Activated CD8-positive, alpha-beta memory T cell treated with anti-CD3 and anti-CD28 coated beads for 48 hours (primary cell): Measurements from ENCODE around the gene CAP2.
"Not testable (repeated sequence)": the region's sequence is repeated elsewhere in the genome, so short reads cannot be mapped to it uniquely, and the experiment has no call there.

Source experiments
- DNase-seq, 3 experiments: peaks; one replicate each; pipeline ENCODE4 v3.0.0-alpha.2; 2020; ENCODE audit warnings: low read depth in 2 of 3, low spot score in 2 of 3

Gene CAP2

DNA sequence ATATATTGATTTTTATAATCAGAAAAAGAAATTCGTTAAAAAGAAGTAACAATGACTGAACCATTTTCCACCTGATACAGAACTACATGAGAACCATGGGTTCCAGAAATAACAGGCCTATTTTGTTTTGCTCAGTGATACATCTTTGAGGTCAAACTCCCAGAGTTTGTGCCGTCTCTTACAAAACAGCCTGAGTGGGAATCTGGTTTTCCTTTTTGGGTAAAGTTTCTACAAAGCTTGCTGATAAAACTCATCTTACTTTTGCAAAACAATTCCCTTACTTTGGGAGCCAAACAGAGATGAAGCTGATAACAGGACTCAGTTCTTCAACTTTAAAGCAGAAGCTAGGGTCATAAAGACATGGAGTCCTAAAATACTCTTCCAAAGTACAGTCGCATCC is 108.0 kb downstream of the CAP2 start:
- DNase-seq = no peak

DNA sequence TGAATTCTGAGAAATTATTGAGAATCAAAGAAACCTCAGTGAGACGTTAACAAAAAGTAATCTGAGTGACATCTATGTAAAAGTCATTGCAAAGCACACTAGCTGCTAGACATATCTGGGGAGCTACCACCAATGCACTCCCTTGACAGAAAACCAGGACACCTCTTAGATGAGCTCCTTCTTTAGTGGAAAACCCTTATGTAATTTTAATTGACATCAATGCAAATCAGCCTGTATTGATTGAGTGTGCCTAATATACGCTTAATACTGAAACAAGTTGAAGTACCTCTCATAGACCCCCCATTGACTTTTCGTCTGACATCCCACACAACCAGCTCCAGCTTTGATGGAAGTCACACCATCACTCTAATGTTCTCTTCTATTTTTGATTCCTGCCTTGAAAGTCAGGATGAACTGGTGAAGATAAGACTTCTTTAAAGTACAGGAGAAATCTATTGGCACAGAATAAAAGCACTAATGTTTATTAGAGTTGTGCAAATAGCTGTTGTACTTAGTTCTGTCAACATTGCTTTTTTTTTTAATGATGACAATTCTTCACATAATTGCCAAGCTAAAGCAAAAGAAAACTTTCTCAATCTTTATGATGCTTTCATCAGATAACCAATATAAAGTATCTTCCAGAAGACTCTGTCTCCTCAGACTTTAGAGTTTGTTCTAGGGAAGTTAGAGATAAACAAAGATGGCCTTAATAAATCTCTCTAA is 108.7 kb downstream of the CAP2 start:
- no peak for DNase-seq

DNA sequence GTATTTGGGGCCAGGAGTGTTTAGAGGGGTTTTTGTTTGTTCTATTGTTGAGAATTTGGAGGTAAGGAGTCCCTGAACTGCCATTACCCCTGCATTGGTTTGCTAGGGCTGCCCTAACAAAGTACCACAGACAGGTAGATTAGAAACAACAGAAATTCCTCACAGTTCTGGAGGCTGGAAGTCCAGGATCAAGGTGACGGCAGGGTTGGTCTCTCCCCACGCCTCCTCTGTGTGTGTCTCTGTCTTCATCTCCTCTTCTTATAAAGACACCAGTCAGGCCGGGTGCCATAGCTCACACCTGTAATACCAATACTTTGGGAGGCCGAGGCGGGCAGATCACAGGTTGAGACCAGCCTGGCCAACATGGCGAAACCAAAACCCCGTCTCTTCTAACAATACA is 109.7 kb downstream of the CAP2 start:
- DNase-seq = no peak

DNA sequence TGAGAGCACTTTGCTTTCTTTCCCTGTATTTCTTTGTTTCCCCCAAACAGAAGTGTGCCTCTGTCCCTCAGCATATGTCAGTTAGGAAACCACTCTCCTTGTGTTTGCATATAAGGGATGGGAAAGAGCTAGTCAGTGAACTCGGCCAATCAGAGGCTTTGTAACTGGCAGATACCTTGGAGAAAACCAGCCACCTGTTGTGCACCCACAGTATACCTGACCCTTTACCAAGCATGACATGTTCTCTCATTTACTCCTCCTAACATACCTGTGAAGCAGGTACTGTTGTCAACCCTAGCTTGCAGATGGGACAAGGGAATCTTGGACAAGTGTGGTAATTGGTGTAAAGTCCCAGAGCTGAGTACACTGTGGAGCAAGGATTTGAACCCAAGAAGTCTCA is 110.6 kb downstream of the CAP2 start:
- no peak for DNase-seq

DNA sequence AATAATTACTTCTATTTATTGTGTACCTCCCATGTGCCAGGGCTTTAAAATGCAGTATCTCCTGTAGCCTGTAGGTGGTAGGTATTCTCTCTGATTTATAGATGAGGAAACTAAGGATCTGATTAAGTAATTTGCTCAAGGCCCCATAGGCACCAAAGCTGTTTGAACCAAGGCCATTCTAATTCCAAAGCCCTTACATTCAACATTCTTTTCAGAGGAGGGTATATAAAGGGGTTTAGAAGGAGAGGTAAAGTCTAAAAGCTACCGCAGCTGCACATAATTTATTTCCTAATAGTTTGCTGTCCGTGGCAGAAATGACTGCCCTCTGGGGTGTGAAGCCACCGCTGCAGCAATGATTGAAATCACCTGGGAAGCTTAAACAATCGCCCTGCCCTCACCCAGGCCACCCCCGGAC is 111.7 kb downstream of the CAP2 start:
- no peak for DNase-seq

DNA sequence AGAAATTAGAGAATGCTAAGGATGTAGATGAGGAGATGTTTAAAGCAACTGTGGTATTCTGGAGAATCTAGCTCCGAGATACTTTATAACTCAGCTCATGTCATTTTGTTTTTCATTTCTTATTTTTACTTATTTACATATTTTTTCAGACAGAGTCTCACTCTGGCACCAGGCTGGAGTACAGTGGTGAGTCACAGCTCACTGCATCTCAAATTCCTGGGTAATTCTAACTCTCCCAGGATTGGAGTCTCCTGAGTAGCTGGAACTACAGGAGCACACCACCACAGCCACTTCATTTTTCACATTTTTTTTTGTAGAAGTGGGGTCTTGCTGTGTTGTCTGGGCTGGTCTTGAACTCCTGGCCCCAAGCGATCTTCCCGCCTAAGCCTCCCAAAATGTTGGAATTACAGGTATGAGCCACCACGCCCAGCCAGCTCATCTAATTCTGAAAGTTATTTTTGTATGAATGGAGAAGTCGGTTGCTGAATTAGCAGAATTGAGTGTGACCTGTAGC is 112.4 kb downstream of the CAP2 start:
- no peak for DNase-seq

DNA sequence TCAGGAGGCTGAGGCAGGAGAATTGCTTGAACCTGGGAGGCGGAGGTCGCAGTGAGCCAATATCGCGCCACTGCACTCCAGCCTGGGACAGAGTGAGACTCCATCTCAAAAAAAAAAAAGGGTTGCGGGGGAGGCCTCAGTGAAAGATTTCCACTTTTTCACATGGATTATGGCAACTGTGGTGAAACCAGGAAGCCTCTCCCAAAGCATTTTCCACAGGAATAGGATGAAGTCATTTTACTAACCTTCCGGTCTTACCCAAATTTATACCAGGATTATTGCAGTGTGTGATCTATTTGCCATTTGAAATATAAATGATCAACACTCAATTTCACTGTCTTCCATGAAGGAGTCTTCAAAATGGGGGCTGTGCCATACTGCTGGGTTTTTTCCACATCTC is 113.1 kb downstream of the CAP2 start:
- DNase-seq = no peak

DNA sequence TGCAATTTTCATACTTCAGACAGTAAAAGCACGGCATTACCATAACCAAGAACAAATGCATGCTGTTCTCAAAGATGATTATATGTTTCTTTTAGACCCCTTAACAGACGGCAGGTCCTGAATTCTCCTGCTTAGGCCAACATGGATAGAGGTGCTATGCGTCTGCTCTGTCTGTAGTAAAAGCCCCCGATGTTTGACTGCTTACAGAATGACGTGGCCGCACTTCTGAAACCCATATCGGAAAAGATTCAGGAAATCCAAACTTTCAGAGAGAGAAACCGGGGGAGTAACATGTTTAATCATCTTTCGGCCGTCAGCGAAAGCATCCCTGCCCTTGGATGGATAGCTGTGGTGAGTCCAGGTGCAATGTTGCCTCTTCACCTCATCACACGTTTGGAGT is 113.6 kb downstream of the CAP2 start:
- DNase-seq = no peak

DNA sequence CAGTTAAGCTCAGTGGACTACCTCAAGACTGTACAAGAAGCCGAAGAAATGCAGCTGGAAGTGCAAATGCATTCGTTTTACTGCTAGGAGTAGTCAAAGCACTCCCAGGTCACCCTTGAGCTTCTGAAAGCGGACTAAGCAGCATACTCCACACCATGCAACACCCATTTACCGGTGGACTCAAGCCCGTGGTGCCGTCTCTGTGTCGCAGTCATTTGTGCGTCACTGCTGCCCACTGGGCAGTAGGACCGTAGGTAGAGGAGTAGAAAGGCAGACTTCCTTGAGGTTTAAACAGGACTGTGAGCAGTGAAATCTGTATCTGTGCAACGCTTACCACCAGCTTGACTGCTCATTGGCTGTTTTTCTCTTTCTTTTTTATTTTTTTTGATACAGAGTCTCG is 117.7 kb downstream of the CAP2 start:
- no peak for DNase-seq

DNA sequence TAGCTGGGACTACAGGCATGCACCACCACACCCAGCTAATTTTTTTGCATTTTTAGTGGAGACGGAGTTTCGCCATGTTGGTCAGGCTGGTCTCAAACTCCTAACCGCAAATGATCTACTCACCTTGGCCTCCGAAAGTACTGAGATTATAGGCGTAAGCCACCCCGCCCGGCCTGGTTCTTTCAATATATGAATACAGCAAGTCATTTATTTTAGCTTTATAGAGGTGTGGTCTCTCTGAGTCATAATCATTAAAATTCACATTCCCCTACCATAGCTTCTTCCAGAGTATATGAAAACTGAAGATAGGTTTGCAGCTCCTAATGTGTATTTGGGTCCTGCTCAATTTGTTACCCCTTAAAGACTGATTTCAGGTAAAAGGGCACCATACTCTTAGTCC is 118.2 kb downstream of the CAP2 start:
- no peak for DNase-seq

DNA sequence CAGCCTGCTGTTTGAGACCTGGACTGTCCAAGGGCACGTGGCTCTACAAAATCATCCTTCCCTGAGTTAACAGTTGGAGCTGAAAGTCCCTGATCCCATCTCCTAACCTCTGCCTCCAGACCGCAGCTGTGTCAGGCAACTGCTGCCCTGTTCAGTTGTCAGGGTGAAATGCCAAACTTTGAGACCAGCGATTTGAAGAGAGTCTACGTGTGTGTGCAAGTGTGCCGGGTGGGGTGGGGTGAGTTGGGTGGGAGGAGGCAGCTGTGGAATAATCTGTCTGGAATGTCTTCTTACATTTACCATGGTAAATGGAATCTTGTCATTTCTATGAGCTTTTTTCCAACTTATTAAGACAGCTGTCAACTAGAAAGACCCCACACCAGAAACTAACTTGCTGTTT is 125.7 kb downstream of the CAP2 start:
- DNase-seq = no peak

DNA sequence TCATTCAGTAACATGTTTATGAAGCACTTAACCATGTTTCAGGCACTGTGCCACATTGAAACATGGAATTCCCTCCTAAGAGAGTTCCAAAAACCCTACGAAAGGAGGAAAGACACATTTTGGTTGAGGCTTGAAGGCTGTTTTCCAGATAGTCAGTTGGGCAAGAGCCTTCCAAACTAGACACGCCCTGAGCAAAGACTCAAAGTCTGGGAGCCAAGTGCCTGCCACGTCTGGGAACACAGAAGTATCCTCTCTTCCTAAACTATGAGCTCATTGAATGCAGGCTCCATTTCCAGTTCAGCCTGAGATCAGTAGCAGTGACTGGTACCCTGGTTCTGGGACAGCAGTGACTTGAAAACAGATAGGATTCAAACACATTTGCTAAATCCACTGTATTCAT is 132.2 kb downstream of the CAP2 start:
- no peak for DNase-seq

DNA sequence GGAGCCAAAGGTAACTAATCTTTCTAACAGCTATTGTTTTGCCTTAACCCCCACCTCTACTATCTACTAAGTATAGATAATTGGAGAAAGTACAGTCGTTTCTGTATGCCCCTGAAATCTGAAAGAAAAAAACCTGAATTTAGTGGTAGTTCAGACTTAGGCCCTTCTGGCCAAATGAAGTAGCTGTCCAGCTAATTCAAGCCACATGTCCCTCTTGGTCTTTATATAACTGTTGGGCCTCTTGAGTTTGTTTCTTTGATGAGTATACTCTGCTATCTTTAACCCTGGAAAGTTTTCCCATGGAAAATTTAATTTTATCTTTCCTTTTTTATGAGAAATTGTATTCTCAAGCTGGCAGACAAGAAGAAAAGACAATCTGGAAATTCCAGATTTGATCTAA is 133.7 kb downstream of the CAP2 start:
- no peak for DNase-seq

DNA sequence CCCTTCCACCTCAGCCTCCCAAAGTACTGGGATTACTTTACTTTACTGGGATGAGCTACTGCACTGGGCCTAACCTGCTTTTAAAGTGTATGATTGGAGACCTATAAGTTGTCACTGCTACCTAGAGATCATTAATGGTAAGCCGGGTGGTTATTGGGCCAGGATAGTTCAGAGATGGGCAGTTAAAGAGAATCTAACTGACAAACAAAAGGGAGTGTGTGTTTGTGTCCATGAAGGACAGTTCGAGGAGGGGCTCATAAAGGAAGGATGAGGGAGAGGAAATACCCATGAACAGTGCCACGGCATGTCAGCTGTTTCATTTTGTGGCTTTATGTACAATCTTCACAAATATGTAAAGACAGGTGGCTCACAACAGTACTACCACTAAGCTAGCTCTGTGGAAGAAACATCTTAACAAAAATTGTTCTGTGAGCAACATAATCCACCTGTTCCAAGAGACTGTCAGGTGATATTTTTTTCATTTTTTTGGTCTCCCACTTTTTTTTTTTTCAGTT is 137.0 kb downstream of the CAP2 start:
- DNase-seq = no peak

DNA sequence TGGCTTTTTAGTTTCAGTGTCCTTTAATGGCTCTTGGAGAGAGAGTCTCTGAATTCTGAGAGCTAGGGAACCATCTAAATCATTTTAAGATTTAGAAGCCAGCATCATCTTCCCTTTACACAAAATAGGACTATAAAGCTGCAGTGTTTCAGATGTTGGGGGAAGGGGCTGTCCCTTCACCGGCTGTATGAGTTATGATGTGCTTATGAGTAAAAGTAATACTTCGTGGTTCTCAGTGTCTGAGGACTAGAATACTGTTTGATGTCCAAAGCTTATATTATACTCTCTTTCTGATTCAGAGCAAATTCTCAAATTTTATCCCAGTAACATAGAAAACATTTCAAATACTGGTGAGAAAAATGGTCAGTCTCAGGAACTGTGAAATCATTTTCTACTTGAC is 143.2 kb downstream of the CAP2 start:
- no peak for DNase-seq

DNA sequence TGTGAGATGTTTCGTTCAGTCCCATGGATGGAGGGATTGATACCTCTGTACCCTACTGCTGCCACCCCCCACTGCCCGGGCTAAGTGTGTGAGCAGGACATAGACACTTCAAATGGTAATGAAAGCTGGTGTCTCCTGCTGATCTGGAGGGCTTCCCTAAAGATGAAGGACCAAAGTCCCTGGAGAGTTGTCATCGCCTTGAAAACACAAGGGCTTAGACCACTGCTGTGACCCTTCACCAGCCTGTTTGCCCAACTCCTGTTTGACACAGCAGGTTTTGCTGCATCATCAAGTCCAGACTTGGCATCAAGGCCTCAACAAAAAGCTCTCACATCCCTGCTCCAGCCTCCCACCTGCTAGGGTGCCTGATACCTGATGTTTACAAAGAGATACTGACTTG is 148.8 kb downstream of the CAP2 start:
- DNase-seq = no peak

DNA sequence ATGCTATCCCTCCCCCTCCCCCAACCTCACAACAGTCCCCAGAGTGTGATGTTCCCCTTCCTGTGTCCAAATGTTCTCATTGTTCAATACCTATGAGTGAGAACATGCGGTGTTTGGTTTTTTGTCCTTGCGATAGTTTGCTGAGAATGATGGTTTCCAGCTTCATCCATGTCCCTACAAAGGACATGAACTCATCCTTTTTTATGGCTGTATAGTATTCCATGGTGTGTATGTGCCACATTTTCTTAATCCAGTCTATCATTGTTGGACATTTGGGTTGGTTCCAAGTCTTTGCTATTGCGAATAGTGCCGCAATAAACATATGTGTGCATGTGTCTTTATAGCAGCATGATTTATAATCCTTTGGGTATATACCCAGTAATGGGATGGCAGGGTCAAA is 152.3 kb downstream of the CAP2 start:
- not testable (repeated sequence) for DNase-seq

DNA sequence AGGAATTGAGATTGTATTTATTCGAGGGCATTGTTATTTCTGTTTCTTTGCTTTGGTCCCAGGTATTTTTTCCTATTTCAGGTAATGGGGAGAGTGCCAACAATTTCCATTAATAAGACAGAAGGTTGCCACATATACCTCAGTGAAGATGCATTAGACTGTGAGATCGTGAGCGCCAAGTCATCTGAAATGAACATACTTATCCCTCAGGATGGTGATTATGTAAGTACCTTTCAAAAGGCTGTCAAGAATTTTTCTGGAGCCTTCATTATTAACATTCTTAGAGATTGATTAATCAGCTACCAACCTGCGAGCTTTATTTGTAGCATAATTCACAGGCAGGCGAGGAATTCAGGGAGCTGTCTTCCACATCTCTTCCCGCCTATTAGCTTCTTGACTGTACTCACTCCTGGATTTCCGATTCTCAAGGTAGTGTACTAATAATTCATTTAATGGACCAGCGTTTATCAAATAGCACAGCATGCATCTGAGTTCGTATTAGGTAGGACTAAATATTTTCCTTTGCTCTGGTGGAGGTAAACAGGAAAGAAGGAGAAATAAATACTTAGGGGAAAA is 158.1 kb downstream of the CAP2 start:
- no peak for DNase-seq

DNA sequence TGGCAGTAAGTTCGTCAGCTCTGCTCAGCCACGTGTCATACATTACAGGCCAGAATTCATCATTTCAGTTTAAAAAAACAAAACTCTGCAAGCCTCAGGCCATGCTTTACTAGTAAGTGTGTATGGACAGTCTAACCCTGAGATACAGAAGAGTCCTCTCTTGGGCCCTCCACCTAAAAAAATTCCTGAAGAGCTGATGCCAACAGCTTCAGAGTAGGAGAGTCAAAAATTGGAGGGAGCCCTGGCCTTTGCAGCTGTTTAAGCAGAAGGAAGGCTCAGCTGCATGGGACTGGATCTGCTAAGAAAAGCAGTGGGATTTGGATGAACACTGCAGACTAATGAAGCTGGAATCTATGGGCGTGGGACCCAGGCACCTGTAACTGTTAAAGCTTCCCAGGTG is 159.5 kb downstream of the CAP2 start:
- DNase-seq = no peak

DNA sequence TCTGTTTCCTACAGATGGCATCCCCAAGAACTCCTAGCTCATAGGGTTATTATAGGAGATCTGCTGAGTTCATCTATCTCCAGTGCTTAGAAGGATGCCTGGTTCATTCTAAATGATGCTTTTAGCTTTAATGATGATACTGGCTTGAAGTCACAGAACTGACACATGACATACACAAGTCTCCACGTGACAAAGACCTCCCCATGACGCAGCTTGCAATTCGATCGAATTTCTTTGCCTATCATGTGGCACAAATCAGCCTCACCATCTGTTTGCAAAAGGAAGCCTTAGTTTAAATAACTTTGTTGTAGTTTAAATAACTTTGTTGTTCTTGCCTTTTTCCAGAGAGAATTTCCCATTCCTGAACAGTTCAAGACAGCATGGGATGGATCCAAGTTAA is 162.6 kb downstream of the CAP2 start:
- DNase-seq = no peak

DNA sequence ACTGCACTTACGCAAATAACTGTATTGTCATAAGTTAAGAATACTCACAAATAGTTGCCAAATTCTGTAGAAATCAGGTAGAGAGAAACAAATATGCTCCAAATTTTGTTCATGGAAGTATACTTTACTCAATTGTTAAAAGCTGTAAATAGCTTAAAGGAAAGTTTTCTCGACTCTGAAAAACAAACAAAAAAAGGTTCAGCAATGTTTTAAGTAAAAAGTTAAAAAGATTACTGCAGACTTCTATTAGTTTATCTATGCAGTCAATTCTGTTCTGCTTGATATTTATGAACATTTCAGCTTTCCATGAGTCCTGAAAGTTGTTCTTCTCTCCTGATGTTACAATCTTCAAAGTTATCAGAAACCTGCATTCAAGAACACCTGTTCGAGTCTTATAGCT is 169.2 kb downstream of the CAP2 start:
- no peak for DNase-seq

DNA sequence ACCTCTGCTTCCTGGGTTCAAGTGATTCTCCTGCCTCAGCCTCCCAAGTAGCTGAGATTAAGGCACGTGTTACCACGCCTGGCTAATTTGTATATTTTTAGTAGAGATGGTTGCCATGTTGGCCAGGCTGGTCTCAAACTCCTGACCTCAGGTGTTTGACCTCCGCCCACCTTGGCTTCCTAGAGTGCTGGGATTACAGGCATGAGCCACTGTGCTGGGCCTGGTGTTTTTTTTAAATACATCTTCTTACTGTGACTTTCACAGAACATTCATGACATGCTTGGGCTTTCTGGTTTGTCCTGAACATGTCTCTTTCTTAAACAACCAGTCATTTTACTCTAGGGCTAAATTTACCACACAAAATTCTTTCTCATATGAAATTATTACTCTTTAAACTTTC is 172.0 kb downstream of the CAP2 start:
- no peak for DNase-seq
